Brain microvascular endothelial cell (primary cell): ENCODE data around the gene FGGY.

ENCODE experiments used
- DNase-seq: peaks from one replicate; pipeline ENCODE4 v3.0.0-alpha.2; 2020
- H3K27ac ChIP-seq: fragments of 250-450 bp; sonication (Bioruptor Pico); 2 replicates; pipeline ENCODE4 v1.5.1; 2020; ENCODE audit warnings: mild to moderate bottlenecking, moderate library complexity
- H3K27me3 ChIP-seq: fragments of 250-450 bp; sonication (Bioruptor Pico); replicated peaks from 2 replicates; pipeline ENCODE4 v1.5.1; 2020; ENCODE audit warnings: mild to moderate bottlenecking
- H3K36me3 ChIP-seq: fragments of 250-450 bp; sonication (Bioruptor Pico); replicated peaks from 2 replicates; pipeline ENCODE4 v1.5.1; 2020; ENCODE audit warnings: mild to moderate bottlenecking
- H3K4me3 ChIP-seq: 2 replicates; pipeline ENCODE4 v1.5.1; 2011; ENCODE audit warnings: low read depth, mild to moderate bottlenecking, control low read depth, low read length, moderate library complexity
- in situ Hi-C: cut with HindIII; loops from 2 replicates; pipeline ENCODE4 v1.10.0; 2017; ENCODE audit warnings: low sequenced_read_pairs, low pct_ligation_motif_present
- TF ChIP-seq, protein P1 (sequence below): IDR thresholded peaks from 2 replicates; pipeline ENCODE4 v1.5.1; 2011; ENCODE audit warnings: low read depth, mild to moderate bottlenecking, moderate library complexity, low read length, control low read depth, inconsistent platforms; ENCODE audit errors: missing control alignments

FGGY gene

DNA sequence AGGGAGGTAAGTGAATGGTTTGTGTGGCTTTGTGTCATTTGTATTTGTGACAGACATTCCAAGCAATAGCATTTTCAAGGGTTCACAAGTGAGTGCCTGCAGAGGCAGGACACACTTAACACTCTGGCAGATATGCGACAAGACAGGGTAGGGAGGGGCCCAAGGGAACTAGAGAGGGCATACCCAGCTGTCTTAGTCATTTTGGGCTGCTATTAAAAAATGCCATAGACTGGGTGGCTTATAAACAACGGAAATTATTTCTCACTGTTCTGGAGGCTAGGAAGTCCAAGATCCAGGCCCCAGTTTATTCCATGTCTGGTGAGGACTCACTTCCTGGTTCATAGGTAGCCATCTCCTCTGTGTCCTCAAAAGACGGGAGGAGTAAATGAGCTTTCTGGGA, 137.4 kb downstream of the FGGY start:
- no peak for DNase-seq
- in situ Hi-C loops, result no loop called here
- TF ChIP-seq, protein P1, sequence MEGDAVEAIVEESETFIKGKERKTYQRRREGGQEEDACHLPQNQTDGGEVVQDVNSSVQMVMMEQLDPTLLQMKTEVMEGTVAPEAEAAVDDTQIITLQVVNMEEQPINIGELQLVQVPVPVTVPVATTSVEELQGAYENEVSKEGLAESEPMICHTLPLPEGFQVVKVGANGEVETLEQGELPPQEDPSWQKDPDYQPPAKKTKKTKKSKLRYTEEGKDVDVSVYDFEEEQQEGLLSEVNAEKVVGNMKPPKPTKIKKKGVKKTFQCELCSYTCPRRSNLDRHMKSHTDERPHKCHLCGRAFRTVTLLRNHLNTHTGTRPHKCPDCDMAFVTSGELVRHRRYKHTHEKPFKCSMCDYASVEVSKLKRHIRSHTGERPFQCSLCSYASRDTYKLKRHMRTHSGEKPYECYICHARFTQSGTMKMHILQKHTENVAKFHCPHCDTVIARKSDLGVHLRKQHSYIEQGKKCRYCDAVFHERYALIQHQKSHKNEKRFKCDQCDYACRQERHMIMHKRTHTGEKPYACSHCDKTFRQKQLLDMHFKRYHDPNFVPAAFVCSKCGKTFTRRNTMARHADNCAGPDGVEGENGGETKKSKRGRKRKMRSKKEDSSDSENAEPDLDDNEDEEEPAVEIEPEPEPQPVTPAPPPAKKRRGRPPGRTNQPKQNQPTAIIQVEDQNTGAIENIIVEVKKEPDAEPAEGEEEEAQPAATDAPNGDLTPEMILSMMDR, result no peak
- H3K27me3 ChIP-seq, result no peaks in the 10 kb centered on the region
- H3K4me3 ChIP-seq, result no peak overlapping the region
- H3K36me3 ChIP-seq, result no peaks in the 10 kb centered on the region
- no peak overlapping the region for H3K27ac ChIP-seq

DNA sequence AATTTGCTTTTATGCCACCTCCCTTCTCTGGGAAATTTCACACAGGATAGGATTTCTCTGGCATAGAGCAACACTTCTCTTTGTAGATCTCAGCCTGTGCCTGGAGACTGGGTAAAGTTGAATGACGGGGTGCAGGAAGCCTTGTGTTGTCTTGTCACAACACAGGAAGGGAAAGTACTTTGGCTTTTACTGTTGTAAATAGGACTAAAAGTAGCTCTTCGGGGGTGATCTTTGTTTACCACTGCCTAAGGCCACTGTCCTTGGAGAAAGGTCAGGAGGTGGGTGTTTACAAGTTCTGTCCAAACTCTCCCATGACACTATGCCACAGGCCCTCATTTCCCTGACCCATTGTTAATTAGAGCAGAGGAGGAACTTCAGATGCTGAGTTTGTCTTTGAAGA, 139.7 kb downstream of the FGGY start:
- H3K27ac ChIP-seq, result no peak overlapping the region
- TF ChIP-seq, protein P1, result no peak
- no peaks in the 10 kb centered on the region for H3K27me3 ChIP-seq
- no peak overlapping the region for H3K4me3 ChIP-seq
- in situ Hi-C loops, result no loop called here
- H3K36me3 ChIP-seq, result no peaks in the 10 kb centered on the region
- DNase-seq, result no peak

DNA sequence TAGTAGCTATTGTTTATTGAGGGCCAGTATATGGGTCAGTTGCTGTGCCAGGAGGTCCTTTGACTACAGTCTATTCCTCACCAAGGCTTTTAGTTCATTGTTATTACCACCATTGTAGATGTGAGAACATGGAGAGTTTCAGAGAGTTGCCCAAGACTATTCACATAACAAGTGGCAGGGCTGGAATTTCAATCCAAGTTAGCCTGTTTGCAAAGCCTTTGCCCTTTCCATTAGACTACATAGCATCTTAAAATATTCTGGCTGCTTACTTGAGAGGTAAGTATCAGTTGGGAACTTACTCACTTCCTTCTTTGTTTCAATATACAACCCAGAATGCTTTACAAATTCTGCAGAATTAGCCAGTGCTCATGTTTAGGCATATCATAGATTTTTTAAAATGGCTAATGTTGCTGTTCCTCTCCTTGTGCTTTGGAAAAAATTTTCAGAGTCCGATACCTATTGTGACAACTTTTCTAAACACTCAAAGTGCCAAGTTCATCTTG, 141.2 kb downstream of the FGGY start:
- Histone ChIP-seq H3K4me3 (no peak overlapping the region), H3K27ac (no peak overlapping the region), H3K27me3 (no peaks in the 10 kb centered on the region), H3K36me3 (no peaks in the 10 kb centered on the region)
- TF ChIP-seq, protein P1, result no peak
- in situ Hi-C loops, result no loop called here
- DNase-seq, result no peak

DNA sequence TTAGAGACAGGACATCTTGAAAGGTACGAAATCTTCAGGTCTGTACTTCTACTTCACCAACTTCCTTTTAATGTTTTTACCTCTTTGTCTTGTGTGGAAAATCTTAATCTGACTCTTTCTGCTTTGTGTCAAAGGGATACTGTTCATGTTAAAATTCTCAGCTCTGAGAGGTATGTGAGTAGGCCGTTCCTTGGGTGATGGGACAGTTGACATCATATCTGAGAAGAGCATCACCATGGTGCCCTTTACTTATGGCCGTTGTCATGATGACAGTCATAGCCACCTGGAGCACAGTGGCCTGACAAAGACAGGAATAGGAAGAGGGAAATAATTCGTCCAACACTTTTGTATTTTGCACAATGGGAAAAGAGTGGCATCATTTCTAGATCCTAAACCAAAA, 145.6 kb downstream of the FGGY start:
- H3K27me3 ChIP-seq, result no peaks in the 10 kb centered on the region
- no peak for DNase-seq
- in situ Hi-C loops, result no loop called here
- H3K36me3 ChIP-seq, result no peaks in the 10 kb centered on the region
- H3K27ac ChIP-seq, result no peak overlapping the region
- no peak overlapping the region for H3K4me3 ChIP-seq
- TF ChIP-seq, protein P1, result no peak

DNA sequence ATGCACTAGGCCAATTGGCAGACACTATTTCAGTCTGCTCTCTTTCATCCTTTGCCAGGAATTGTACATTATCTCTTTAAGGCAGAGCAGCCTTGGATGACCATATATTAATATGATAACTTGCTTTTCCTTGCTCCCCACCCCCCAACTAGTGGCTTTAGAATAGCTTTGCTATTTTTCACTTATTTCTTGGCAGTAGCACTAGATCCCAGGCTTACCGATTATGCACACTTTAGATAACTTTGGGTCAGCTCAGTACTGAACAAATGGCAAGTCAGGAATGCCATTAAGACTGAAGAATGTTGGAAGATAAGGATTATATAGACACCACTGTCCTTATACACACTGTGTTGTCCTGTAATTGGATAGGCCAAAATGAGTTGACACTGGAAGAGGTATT, 146.4 kb downstream of the FGGY start:
- TF ChIP-seq, protein P1, result no peak
- in situ Hi-C loops, result no loop called here
- DNase-seq, result peak; percentile 63
- Histone ChIP-seq H3K27ac (no peak overlapping the region), H3K36me3 (no peaks in the 10 kb centered on the region), H3K27me3 (no peaks in the 10 kb centered on the region), H3K4me3 (no peak overlapping the region)

DNA sequence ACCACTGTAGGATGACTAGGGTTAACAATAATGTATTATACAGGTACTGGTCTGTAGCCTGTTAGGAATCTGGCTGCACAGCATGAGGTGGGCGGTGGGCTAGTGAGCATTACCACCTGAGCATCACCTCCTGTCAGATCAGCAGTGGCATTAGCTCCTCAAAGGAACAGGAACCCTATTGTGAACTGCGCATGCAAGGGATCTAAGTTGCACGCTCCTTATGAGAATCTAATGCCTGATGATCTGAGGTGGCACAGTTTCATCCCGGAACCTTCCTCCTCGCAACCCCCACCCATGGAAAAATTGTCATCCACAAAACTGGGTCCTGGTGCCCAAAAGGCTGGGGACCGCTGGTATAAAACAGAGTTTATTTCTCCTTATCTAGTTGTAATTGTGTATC, 147.6 kb downstream of the FGGY start:
- TF ChIP-seq, protein P1, result no peak
- Histone ChIP-seq H3K27ac (no peak overlapping the region), H3K4me3 (no peak overlapping the region), H3K36me3 (no peaks in the 10 kb centered on the region), H3K27me3 (no peaks in the 10 kb centered on the region)
- no peak for DNase-seq
- in situ Hi-C loops, result no loop called here
